GM08714 (cell line): ENCODE data around the gene MAP7D1.
"Not testable (repeated sequence)": the region's sequence is repeated elsewhere in the genome, so short reads cannot be mapped to it uniquely, and the experiment has no call there.

ENCODE experiments used
- H3K4me3 ChIP-seq: fragments of 200-500 bp; sonication (Bioruptor generic); 2 replicates; pipeline ENCODE4 v1.5.1; 2014; ENCODE audit warnings: mild to moderate bottlenecking, low read length, inconsistent platforms
- ZNF274 ChIP-seq: IDR thresholded peaks from 2 replicates; pipeline ENCODE4 v1.6.1; 2012; ENCODE audit warnings: mild to moderate bottlenecking, low read depth, low read length

Gene MAP7D1

DNA sequence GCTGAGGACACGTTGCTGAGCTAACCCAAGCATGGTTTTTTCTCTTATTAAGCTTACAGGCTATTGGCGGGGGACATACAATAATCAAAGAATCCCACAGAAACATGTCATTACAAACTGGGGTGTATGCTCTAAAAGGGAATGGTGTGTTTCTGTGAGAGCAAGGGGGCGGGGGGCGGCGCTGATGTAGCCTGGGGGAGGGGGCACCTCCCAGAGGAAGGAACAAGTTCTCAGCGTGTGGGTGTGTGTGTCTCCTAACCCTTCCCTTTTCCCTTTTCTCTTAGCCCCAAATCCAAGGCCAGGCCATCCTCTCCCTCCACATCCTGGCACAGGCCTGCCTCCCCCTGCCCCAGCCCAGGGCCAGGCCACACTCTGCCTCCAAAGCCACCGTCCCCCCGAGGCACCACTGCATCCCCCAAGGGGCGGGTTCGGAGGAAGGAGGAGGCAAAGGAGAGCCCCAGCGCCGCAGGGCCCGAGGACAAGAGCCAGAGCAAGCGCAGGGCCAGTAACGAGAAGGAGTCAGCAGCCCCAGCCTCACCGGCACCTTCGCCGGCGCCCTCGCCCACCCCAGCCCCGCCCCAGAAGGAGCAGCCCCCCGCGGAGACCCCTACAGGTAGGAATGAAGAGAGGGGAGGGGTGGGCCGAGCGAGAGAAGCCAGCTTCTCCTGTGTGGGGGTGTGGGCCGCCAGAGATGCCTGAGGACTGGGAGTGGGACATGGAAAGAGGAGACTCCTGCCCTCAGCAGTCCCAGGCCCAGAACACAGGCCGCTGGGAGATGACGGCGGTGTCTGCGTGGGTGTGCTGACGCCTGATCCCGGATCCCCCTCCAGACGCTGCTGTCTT, 21.9 kb downstream of the MAP7D1 start:
- no peak for TF ChIP-seq ZNF274
- H3K4me3 ChIP-seq = no peak overlapping the region

GRCh38 chr1:36178471-36179219, 22.7 kb downstream of the MAP7D1 start:
- no peak for TF ChIP-seq ZNF274
- no peak overlapping the region for H3K4me3 ChIP-seq

DNA sequence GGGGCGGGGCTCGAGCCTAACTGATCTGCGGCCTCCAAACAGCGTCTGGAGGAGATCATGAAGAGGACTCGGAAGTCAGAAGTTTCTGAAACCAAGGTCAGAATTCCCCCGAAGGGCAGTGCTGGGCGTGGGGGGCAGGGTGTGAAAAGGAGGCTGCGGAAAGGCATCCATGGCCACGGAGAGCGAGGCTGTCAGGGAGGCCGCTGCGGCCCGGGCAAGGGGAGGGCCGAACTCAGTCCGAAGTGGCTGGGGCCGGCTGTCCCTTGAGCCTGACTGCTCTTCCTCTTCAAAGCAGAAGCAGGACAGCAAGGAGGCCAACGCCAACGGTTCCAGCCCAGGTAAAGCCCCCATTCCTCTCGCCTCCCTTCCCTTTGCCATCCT, 23.2 kb downstream of the MAP7D1 start:
- no peak overlapping the region for H3K4me3 ChIP-seq
- no peak for TF ChIP-seq ZNF274

DNA sequence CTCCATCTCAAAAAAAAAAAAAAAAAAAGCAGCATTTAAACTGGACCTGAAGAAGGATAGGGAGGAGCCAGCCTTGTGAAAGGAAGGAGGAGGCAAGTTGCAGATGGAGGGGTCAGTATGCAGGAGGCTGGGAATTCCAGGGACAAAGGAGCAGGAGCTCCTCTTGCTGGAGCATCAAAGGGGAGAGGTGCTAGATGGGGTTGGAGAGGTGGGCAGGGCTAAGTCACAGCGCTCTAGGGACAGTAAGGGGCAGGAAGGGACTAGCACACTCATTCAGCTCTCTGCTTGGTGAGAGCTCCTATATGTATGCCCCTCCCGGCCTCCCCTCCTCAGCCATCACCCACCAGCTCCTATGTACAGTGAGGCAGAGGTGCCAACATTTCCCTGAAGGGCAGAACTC, 26.8 kb downstream of the MAP7D1 start:
- TF ChIP-seq ZNF274 = no peak
- no peak overlapping the region for H3K4me3 ChIP-seq

DNA sequence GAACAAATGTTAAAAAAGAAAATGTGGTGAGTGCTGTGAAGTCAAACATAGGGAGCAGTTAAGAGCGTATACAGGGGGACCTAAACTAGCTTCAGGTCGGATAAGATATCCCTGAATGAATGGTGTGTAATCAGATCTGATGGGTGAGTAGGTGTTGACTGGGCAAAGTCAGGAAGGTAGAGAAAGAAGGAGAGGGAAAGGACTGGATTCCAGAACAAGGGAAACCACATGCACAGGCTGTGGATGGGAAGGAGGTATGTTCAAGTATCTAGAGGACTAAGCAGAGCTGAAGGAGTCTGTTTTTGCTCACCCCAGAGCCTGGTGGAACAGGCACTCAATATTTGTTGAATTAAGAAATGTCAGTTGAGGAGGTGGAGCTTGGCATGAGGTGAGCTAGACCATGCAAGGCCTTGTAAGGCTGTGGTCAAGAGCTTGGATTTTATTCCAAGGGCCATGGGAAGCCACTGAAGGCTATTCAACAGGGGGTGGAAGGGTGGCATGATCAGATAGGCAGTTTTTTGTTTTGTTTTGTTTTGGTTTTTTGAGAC, 27.4 kb downstream of the MAP7D1 start:
- TF ChIP-seq ZNF274 = no peak
- no peak overlapping the region for H3K4me3 ChIP-seq

GRCh38 chr1:36187800-36188593, 32.0 kb downstream of the MAP7D1 start:
- TF ChIP-seq ZNF274 = no peak
- no peak overlapping the region for H3K4me3 ChIP-seq

DNA sequence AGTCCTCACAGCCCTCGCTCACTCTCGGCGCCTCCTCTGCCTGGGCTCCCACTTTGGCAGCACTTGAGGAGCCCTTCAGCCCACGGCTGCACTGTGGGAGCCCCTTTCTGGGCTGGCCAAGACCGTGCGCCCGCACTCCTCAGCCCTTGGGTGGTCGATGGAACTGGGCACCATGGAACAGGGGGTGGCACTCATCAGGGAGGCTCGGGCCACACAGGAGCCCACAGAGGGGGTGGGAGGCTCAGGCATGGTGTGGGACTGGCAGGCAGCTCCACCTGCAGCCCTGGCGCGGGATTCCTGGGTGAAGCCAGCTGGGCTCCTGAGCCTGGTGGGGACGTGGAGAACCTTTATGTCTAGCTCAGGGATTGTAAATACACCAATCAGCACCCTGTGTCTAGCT, 40.8 kb downstream of the MAP7D1 start:
- H3K4me3 ChIP-seq = not testable (repeated sequence)

DNA sequence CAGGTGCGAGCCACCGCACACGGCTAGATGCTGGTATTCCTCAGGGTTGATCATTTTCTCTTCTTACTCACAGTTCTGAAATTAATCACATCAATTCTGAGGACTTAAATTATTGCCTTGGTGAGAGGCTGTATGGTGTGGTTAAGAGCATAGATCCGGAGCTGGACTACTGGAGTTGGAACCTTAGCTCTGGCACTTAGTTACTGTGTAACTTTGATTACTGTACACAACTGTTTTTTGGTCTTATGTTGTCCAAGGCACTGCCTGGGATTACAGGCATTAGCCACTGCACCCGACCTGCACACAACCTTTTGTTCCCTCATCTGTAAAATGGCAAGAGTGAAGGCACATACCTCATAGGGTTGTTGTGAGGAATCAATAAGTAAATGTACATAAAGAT, 42.7 kb downstream of the MAP7D1 start:
- TF ChIP-seq ZNF274 = no peak
- H3K4me3 ChIP-seq = no peak overlapping the region

DNA sequence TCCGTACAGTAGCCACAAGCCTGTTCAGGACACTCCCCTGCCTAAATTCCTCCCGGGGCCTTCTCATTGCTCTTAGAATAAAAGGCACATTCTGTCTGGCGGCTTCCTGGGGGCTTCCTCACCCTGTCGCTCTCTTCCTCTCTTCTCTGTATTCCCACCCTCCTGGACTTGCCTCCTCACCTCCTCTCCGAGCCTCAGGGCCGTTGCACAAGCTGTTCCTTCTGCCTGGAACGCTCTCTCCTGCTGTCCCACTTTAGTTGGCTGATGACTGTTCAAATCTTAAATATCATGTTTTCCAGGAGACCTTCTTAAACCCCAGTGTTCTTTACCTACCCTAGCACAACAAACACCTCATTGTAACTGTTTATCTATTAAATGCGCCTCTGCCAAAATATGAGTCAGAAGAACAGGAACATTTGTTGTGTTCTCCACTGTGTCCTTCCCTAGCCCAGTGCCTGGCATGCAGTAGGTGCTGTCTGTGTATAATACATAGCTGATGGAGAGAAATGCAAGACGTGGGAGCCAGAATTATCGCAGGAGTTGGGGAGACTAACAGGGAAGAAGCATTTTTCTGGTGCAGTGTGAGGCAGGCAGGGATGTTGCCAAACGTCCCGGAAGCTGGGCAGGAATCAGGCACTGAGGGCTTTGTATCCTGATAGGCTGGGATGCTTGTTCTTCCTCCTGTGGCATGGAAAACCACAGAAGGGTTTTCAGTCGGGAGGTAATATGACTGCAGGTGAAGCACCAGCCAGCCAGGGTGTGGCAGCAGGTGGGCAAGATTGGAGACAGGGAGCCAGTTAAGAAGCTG, 44.2 kb downstream of the MAP7D1 start:
- no peak for TF ChIP-seq ZNF274

DNA sequence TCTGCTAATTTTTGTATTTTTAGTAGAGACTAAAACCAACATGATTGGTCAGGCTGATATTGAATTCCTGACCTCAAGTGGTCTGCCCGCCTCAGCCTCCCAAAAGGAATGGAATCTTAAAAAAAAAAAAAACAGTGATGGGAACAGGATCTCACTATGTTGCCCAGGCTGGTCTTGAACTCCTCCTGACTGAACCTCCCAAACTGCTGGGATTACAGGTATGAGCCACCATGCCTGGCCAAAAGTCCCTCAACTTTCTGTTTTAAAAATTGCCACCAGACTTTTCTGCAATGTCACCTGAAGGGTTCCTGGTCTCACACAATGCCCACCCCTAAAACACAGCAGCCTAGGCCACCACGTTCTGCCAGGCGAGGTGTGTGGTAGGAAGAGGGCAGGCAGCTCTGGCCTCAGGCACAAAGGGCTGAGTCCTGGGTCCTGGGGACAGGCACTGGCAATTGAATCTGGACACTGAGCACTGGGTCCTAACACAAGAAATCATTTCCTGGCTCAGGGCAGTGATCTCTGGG, 47.1 kb downstream of the MAP7D1 start:
- no peak for TF ChIP-seq ZNF274
- no peak overlapping the region for H3K4me3 ChIP-seq

More for the DNA sequence above, 44.2 kb downstream of the MAP7D1 start:
- no peak overlapping the region for H3K4me3 ChIP-seq

DNA sequence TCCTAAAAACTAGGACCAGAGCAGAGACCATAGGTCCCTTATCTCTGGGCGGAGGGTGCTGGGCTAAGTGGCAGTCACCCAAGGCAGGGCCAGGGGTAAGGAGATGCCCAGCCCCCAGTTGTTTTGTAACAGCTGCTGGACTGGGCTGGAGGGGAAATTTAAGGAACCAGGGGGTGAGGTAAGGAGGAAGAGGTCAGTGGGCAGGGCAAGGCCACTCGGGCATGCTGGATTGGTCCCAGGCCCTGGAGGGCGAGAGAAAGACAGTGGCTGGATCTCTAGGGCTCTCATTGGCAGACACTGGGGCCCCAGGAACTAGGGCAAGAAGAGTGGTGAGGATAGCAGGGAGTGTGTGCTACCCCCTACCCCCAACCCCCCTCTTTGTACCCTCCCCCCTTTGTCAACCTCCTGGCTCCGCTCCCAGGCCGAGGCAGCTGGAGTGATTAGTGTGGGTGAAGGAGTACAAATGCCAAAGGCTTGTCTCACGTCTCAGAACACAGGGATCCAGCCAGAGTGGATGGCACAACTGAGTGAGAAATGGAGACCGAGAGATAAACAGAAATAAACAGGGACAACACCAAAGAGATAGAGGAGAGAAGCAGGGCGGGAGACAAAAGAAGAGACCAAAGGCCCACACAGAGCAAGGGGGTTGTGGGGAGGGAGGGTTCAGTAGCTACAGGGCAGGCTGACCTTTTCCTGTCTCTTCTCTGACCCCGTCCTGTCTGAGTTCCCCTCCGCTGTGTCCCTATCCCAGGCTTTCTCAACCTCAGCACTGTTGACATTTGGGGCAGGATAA, 47.8 kb downstream of the MAP7D1 start:
- no peak for TF ChIP-seq ZNF274
- H3K4me3 ChIP-seq = no peak overlapping the region

GRCh38 chr1:36204347-36204909, 48.5 kb downstream of the MAP7D1 start:
- no peak overlapping the region for H3K4me3 ChIP-seq
- no peak for TF ChIP-seq ZNF274
